HG02798 (cell line): ENCODE data around the gene BCAN.

ENCODE experiments used
- ATAC-seq: cut with Tn5 transposase; IDR thresholded peaks from one replicate; pipeline ENCODE4 v1.9.1; 2021; ENCODE audit warnings: mild to moderate bottlenecking; ENCODE audit not compliant: unreplicated experiment, poor library complexity

Gene BCAN

DNA sequence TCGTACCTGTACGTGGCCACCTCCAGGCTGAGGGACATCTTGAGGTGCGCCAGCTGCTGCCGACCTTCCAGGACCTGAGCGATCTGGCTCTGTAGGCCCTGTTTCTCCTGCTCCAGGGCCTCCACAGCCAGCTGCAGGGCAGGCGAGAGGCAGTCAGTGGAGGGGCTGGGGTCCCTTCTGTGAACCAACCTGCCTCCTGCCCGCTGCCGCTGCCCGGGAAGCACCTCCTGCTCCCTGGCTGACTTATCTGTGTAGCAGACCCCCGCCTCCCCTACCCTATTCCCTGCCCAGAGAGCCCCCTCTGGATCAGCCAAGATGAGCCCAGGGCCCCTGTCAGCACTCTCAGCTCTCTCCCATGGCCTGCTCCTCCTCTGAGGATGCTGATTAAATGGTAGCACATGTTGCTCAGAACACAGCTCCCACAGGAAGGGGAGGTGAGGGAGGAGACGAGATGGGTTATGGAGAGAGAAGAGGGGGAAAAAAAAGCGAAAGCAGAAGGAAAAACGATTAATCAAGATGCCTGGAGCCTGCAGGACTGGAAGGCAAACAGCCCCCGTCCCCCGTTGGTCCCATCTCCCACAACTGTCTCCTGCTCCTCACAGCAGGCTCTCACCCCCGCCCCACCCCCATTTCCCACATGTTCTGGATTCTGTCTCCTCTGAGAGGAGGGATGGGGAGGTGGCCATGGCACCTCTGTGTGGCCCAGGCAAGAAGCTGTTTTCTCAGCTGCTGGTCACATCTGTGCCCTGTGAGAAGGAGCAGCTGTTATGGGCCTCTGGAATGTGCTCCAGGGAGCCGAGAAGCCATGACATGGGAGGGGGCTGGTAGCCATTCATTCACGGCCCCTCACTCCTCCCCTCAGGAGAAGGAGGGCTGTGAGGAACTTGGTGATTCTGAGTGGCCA is 33.5 kb downstream of the BCAN start:
- ATAC-seq = no peak

DNA sequence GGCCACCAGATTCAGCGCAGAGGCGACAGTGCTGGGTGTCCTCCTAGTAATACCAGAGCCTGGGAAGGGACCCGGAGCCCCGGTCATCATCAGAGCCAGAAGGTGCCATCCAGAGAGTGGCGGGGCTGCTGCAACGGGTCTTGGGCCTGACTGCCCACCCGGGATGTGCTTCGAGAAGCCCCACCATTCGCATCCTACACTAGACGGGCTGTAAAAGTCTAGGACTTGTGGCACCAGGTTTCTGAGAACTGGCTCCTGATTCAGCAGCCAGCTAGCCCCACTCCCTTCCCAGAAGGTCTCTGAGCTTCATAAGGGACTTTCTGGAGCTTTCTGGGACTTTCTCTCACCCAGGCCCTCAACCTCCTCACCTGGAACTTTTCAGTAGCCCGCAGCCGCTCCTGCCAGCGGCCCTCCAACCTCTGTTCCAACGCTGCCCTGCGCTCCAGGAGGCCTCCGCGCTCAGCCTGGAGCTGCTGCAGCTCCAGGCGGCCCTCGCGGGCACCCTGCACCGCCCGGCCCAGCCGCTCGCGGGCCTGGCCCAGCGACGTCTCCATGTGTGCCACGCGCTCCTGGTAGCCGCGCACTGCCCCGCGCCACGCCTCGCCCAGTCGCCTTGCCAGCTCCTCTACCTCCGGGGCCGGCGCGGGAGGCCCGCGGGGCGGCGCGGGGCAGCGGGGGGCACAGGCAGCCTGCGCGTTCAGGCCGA is 34.4 kb downstream of the BCAN start:
- ATAC-seq = no peak

DNA sequence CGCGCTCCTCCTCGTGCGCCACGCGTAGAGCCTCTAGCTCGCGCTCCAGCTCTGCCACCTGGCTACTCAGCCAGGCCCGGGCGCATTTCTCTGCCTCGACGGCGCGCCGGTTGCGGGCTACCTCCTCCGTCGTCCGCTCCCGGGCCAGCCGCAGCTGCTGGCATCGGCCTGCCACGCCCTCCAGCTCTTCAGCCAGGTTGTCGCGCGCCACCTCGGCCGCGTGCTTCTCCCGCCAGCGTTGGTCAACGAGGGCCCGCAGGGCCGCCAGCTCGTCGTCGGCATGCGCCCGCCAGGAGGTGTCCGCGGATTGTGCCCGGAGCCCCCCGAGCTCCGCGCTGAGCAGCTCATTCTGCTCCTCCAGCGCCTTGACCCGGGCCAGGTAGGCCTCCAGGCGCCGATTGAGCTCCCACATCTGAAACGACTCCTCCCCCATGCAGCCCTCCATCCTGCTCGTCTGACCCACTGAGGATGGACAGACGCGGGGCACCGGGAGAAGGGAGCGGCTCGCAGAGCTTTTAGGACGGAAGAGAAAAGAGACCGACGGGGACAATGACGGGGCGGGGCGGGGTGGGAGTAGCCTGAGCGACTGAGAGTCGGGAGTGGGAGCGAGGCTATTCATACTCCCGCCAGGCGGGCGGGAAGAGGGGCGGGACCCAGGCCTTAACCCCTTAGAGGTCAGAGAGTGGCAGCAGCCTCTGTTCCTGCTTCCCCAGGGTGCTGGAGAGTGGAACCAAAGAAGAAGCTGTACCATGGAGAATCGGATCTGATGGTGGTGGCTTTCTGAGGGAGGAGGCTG is 35.1 kb downstream of the BCAN start, which contains the start of gene NES:
NES (minus strand) TSS at position 588 of the 796 bp plus-strand sequence; CDS start at position 445, 143 bp downstream.
- ATAC-seq = no peak

DNA sequence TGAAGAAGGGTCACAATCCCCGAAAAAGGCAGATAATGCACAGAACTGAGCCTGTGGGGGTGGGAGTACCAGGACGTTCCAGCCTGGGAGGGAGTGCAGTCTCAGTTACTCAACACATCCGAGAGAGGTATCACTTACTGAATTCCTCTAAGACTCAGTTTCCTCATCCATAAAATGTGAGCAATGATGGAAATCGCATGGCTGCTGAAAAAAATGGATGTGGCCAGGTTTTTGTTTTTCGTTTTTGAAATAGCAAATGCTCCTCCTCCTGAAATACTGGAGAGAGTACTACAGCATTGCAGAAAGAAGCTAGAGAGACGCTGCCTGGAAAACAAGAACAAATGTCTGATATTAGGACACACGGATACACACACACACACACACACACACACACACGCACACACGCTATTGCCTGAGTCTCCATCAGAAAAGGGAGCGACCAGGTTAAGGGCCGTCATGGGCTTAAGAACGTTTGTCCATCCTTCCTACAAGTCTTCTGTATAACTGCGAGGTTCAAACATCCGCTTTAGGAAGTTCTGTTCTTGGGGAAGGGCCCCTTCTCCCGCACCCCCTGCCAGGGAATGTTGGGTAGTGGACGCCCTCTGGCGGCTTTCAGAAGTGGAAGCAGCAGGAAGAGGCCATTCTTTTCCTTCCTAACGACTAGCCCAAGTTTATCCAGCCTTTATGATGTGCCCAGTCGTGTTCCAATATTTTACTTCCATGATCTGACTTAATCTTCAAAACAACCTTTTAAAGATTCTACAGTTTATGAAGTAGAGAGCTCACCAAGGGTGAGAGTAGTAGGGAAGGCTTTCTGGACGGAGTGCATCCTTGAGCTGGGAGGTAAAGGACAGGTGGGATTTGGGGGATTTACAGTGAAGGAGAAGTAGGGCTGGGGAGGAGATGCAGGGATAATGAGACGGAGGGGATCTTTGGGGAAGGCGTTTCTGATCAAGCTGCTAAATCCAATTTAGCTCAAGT is 36.0 kb downstream of the BCAN start:
- no peak for ATAC-seq

DNA sequence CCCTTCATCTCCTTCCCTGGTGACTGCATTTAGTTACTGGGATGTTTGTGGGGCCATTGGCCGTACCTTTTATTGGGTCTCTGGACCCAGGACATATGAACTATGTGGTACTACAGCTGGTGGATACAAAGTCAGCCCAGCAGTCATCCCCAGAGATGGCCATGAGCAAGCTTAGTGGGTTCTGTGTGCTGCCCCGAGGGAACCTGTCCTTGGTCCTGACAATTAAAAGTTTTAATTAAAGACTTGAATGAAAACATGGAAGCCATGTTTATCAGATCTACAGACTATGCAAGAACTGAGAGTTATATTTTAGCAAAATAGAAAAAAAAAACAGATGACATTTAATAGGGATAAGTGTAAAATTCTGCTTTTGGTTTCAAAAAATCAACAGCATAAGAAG is 38.1 kb downstream of the BCAN start:
- ATAC-seq = no peak

DNA sequence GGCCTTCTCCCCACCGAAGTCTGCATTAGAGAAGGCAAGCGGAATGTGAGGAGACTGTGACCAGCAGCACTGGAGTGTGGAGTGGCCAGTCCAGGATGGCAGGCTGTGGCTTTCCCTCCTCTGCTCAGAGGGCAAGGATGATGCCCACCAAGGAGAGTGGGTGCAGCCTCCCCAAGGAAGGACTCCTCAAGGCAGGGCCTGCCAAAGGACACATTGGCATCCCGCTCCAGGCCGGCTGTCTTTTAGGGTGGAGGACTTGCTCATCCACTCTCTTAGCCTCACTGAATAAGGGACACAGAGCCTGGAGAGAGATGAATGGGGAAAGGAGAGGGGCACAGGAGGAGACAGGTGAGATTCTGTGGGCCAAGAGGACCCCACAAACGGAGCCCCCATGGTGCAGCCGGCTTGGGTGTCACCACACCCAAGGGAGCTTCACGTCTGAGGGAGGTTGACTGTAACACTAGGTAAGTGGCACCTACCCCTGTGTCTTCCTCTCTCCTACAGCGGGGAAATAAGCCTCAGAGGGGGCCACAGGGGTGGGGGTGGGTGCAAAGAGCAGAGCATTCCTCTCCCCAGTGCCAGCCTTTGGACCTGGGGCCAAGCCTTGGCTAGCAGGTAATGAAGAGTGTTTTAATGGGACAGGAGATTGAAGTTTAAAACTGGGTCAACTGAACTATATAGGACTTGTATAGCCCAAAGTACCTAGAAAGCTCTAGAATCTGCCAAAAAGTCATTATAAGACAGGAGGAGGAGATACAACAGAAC is 39.5 kb downstream of the BCAN start:
- no peak for ATAC-seq

DNA sequence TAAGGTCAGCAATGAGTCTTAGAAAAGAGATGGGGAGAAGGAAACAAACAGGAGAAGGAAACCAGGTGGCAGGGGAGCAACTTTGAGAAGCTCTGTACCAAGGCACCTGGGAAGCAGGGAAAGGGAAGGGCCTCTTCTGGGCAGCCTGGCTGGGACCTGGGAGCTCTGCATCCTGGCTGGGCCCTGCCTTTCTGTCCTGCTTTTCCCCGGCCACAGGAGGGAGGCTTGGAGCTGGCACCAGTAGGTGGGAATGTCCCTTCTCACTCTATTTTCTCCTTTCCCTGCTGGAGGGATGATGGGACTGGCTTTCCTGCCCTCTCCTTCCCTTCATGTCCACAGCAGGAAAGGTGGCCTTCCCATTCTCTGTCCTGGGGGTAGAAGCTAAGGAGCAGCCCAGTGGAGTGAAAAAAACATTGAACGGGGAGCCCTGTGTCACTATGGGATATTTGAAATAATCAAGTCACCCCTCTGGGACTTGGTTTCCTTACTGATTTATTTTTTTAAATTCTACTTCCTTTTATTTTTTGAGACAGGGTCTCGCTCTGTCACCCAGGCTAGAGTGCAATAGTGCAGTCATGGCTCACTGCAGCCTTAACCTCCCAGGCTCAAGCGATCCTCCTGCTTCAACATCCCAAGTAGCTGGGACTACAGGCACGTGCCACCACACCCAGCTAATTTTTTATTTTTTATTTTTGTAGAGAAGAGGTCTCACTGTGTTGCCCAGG is 40.4 kb downstream of the BCAN start:
- no peak for ATAC-seq

DNA sequence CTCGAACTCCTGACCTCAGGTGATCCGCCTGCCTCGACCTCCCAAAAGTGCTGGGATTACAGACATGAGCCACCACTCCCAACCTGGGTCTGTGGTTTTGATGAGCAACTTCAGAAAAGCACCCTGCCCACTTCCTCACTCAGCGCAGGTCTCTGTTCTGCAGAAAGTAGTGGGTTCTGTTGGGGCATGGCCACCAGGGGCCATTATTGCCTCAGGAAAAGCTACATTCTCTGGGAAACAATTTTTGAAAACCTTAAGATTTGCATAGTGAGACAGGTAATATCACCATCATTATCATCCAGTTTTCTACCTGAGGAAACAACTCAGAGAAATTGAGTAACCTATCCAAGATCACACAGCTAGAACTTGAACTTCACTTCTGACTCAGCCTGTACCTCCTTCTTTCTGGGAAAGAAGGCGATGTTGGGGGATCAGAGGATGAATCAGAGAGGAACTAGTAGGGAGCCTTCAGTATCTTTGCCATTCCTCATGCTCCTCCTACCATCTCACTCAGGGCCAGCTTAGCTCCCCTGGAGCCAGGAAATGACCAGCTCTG is 42.4 kb downstream of the BCAN start:
- no peak for ATAC-seq

DNA sequence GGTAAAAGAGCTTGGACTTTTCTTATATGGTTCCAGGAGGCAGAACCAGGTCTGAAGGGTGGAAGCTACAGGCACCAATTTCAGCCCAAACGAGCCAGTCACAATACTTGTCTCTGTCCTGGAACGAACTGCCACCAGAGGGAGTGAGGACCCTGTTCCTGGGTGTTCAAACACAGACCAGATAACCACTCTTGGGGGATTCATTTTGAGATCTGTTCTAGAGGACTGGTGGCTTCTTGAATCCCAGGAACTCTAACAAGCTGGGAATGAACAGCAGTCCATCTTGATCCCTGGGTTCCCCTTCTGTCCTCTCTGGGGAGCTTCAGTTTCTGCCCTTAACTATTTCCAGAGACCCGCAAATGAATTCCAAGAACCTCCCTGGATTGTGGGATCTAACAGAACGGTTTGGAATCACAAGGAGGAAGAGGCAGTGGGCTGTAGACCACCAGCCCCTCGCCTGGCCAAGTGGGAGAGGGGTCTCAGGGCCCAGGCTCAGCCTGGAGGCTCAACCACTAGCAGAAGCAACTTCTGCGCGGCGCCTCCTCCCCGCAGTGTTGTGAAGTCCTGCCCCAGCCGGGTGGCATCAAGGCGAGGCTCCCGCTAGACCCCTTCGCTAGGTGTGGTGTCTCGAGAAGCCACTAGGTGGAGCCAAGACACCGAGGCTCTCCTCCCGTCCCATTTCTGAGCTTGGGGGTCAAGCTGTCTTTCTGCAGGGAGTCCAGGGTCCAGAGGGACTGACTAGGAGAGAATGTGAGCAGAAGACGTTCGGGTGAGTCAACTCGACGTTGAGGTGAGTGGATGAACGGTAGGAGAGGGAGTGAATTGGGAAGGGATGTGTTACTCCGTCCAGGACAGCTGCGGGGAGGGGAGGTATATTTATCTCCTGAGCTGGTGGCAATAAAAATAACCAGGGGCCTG is 47.4 kb downstream of the BCAN start:
- ATAC-seq = peak; percentile 86

DNA sequence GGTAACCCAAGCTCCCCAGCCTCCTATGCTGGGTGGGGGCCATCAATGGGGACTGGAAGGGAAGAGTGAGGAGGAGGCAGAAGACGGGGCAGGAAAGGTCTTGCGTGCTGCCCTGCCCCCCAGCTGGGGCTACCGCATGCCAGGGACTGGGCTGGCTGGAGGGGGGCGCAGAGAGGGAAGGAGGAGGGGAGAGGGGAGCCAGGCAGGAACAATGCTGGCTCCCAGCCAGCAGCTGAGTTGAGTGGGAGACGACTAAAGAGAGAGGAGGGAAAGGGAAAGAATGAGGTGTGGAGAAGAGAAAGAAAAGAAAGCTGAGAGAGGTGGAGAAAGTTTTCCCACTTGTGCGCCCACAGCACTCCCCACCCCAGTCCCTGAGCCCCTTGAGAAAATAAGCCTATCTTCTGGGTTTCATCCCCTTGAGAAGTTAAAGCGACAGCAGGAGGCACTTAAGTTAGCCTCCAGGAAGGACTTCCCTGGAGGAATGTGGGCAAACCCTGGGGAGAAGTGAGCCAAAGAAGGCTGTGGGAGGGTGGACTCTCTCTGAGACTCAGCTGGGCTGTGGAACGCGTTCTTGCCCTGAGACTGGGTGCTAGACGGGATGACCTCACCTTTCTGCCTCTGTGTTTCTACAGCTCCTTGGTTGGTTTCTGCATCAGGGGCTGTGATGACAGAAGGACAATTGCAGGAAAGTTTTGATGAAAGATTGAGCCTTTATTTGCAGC is 48.2 kb downstream of the BCAN start:
- ATAC-seq = no peak

DNA sequence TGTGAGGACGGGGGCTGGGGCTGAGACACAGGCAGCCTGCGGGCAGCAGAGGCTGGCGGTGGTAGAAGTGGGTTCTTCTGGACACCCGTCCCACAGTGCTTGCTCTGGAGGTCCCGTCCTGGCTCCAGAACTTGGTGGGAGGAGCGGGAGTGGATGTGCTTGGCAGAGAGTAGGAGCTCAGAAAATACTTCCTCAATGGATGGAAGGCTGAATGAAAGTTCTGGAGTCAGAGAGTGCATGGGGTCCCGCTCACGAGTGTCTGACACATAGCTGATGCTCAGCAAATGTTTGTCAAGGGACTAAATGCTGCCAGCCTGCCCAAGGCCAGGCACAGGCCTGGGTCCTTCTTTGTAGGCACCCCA is 48.7 kb downstream of the BCAN start:
- no peak for ATAC-seq

DNA sequence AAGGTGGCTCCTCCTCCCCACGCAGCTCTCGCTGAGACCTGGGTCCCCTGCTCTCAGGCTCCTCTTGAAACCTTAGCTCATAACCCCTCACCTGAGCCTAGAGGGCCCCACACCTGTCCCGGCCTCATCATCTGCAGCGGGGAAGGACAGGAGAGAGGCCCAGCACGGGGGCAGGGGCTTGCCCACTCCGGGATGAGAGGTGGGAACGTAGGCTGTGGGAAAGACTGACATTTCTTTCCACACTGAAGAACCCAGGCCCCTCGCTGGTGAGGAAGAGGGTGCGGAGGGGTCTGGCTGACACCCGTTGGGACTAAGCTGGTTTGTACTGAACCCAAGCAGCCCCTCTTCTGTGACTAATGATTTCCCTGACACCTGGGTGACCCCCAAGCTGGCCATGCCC is 49.3 kb downstream of the BCAN start:
- no peak for ATAC-seq

DNA sequence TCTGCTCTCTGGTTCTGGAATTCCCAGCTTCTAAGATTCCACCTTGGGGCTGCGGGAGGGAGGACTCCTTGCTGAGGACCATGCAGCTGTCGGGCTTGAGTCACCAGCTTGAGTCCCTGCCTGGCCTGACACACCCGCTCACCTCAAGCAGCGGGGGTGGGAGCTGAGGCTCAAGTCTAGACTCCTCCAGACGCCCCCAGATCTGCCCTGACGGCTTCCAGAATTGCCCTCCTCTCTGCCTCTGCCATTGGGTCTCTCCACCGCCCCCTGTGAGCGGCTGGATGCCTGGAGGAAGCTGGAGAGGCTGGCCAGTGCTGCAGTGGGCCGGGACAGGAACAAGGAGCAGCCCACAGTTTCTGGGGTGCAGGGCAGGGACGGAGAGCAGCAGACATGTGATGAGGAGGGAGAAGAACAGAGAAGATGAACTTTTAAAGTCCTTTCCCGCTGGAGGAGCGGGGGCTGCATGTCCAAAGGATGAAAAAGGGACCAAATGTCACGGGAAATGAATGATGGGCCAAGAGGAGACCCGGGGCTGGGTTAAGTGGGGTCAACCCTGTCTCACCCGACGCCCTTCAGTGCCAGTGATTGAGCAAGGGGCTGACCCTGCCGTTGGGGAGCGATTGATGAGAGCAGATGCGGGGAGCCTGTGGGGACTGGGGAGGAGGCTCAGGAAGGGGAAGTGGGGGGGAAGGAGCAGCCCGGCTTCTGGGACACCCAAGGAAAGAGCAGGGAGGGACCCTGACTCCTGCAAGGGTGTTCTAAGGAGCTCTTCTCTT is 49.9 kb downstream of the BCAN start:
- no peak for ATAC-seq

DNA sequence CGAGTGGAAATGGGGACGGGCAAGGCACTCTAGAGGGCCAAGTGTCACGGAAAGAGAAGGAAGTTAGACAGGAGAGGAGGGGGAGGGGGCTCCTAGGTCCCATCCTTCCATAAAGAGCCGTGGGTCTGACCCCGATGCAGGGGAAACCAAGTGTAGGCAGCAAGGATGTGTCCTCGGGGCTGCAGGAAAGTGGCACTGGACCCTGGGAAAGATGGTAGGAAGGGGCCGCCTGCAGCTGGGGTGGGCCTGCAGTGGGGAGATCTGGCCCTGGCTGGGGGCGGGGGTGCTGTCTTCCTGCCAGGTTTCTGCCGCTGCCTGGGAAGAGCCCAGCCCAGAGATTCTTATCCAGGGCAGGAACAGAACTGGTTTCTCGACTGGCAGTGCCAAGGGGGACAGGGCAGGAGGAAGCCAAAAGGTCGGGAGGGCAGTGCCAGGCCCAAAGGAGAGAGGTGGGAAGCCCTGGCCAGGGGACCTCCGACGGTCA is 50.6 kb downstream of the BCAN start:
- no peak for ATAC-seq
